ENCODE measurements around the gene ACP2. TPM values are rescaled to one million over a fixed set of nuclear protein-coding genes. Genes with fewer than 3 reads are reported as not detected.

ACP2 gene
- total RNA-seq, 2 experiments from 2014 or later = 9.4 to 13.4 TPM

- ChIA-PET POLR2A (no interaction called here), CTCF (no interaction called here)
- no peaks in the 10 kb centered on the region for H3K4me1 Mint-ChIP-seq (ENCODE audit: low read depth)
- intact Hi-C loops (cut with micrococcal nuclease) = no loop called here
- DNase-seq (no peak), ATAC-seq (no peak)
- H3K36me3 Mint-ChIP-seq (ENCODE audit: low read depth) = peaks cover 55% of the 10 kb centered on the region
- TF ChIP-seq CTCF (IDR thresholded peaks at IDR 0.05) = no peak
- no peaks in the 10 kb centered on the region for H3K27me3 Mint-ChIP-seq
- H3K27ac Mint-ChIP-seq = no peak overlapping the region
- no peak overlapping the region for H3K4me3 Mint-ChIP-seq
- no peaks in the 10 kb centered on the region for H3K9me3 Mint-ChIP-seq
These were observed 39.5 kb upstream of the ACP2 start for GRCh38 chr11:47288066-47288465.

GRCh38 chr11:47285969-47286770 is 37.6 kb upstream of the ACP2 start:
- intact Hi-C loops (cut with micrococcal nuclease) = no loop called here
- Mint-ChIP-seq H3K27me3 (no peaks in the 10 kb centered on the region), H3K4me3 (no peak overlapping the region), H3K9me3 (no peaks in the 10 kb centered on the region), H3K4me1 (ENCODE audit: low read depth) (no peaks in the 10 kb centered on the region), H3K36me3 (ENCODE audit: low read depth) (peaks cover 58% of the 10 kb centered on the region), H3K27ac (no peak overlapping the region)
- ChIA-PET CTCF (interaction anchor here (1.6 kb wide), 1 partner anchor 15 kb away, joined by 5 read pairs; no protein-coding TSS in a partner anchor), POLR2A (interaction anchor here (0.5 to 1.2 kb wide), 5 partner anchors 8 to 111 kb away, joined by 3 to 4 read pairs (median 3); no protein-coding TSS in a partner anchor)
- DNase-seq = no peak
- TF ChIP-seq CTCF (IDR thresholded peaks at IDR 0.05) = no peak
- no peak for ATAC-seq

- intact Hi-C loops (cut with micrococcal nuclease) = no loop called here
- ChIA-PET CTCF (no interaction called here), POLR2A (interaction anchor here (1.3 kb wide), 1 partner anchor 17 kb away, joined by 3 read pairs; no protein-coding TSS in a partner anchor)
- Mint-ChIP-seq H3K27ac (no peak overlapping the region), H3K36me3 (ENCODE audit: low read depth) (peaks cover 50% of the 10 kb centered on the region), H3K4me3 (no peak overlapping the region), H3K4me1 (ENCODE audit: low read depth) (no peaks in the 10 kb centered on the region), H3K9me3 (no peaks in the 10 kb centered on the region), H3K27me3 (no peaks in the 10 kb centered on the region)
- DNase-seq (no peak), ATAC-seq (no peak)
- TF ChIP-seq CTCF (IDR thresholded peaks at IDR 0.05) = no peak
These were observed 35.5 kb upstream of the ACP2 start for GRCh38 chr11:47284151-47284550.

- Mint-ChIP-seq H3K4me3 (no peak overlapping the region), H3K27me3 (no peaks in the 10 kb centered on the region), H3K36me3 (ENCODE audit: low read depth) (peaks cover 44% of the 10 kb centered on the region), H3K4me1 (ENCODE audit: low read depth) (no peaks in the 10 kb centered on the region), H3K27ac (no peak overlapping the region), H3K9me3 (no peaks in the 10 kb centered on the region)
- TF ChIP-seq CTCF (IDR thresholded peaks at IDR 0.05) = no peak
- DNase-seq (no peak), ATAC-seq (no peak)
- ChIA-PET POLR2A (no interaction called here), CTCF (interaction anchor here (1.0 kb wide), 1 partner anchor 23 kb away, joined by 3 read pairs; no protein-coding TSS in a partner anchor)
- intact Hi-C loops (cut with micrococcal nuclease) = no loop called here
These were observed 33.8 kb upstream of the ACP2 start for GRCh38 chr11:47282462-47282861.

GRCh38 chr11:47280860-47281259 is 32.2 kb upstream of the ACP2 start:
- ChIA-PET CTCF (no interaction called here), POLR2A (interaction anchor here (0.7 to 1.0 kb wide), 2 partner anchors 8 to 9 kb away, joined by 3 to 4 read pairs; no protein-coding TSS in a partner anchor)
- no peak for TF ChIP-seq CTCF (IDR thresholded peaks at IDR 0.05)
- H3K27me3 Mint-ChIP-seq = no peaks in the 10 kb centered on the region
- DNase-seq (no peak), ATAC-seq (no peak)
- H3K4me3 Mint-ChIP-seq = no peak overlapping the region
- H3K9me3 Mint-ChIP-seq = no peaks in the 10 kb centered on the region
- intact Hi-C loops (cut with micrococcal nuclease) = no loop called here
- no peak overlapping the region for H3K27ac Mint-ChIP-seq
- no peaks in the 10 kb centered on the region for H3K4me1 Mint-ChIP-seq (ENCODE audit: low read depth)
- H3K36me3 Mint-ChIP-seq (ENCODE audit: low read depth) = peaks cover 43% of the 10 kb centered on the region

Data from activated CD8-positive, alpha-beta T cell treated with anti-CD3 and anti-CD28 coated beads for 36 hours (primary cell).